Measurements from ENCODE around the gene CYP21A2. TPM values are rescaled to one million over a fixed set of nuclear protein-coding genes. Genes with fewer than 3 reads are reported as not detected.
"Not testable (repeated sequence)": the region's sequence is repeated elsewhere in the genome, so short reads cannot be mapped to it uniquely, and the experiment has no call there.

Gene CYP21A2
- total and polyA plus RNA-seq, 2 donors (not counting 1 experiment from before 2014, with no cell fraction given): not detected

DNA sequence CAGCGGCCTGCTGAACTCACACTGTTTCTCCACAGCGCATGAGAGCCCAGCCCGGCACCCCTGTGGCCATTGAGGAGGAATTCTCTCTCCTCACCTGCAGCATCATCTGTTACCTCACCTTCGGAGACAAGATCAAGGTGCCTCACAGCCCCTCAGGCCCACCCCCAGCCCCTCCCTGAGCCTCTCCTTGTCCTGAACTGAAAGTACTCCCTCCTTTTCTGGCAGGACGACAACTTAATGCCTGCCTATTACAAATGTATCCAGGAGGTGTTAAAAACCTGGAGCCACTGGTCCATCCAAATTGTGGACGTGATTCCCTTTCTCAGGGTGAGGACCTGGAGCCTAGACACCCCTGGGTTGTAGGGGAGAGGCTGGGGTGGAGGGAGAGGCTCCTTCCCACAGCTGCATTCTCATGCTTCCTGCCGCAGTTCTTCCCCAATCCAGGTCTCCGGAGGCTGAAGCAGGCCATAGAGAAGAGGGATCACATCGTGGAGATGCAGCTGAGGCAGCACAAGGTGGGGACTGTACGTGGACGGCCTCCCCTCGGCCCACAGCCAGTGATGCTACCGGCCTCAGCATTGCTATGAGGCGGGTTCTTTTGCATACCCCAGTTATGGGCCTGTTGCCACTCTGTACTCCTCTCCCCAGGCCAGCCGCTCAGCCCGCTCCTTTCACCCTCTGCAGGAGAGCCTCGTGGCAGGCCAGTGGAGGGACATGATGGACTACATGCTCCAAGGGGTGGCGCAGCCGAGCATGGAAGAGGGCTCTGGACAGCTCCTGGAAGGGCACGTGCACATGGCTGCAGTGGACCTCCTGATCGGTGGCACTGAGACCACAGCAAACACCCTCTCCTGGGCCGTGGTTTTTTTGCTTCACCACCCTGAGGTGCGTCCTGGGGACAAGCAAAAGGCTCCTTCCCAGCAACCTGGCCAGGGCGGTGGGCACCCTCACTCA, 1.4 kb downstream of the CYP21A2 start:
- intact Hi-C loops (cut with micrococcal nuclease): loop anchor here (10.0 kb wide), 2 partner anchors 115 to 755 kb away; partner anchors contain the start of genes PPT2 and PRRT1
- CTCF ChIA-PET; H2AFZ ChIP-seq (ENCODE audit: insufficient read depth, low read depth, low read length, poor library complexity, severe bottlenecking): not testable (repeated sequence)

GRCh38 chr6:32040299-32041049, 2.3 kb downstream of the CYP21A2 start:
- H2AFZ ChIP-seq (ENCODE audit: insufficient read depth, low read depth, low read length, poor library complexity, severe bottlenecking); H3K27me3 ChIP-seq (replicated peaks in 1 of 4; ENCODE audit: control extremely low read depth in 1 of 4, control insufficient read depth in 3 of 4, insufficient read depth in 4 of 4, low read length in 3 of 4); H3K36me3 ChIP-seq (replicated peaks in 1 of 2; ENCODE audit: control extremely low read depth in 1 of 2, control insufficient read depth in 1 of 2, extremely low read depth in 1 of 2, insufficient read depth in 2 of 2, low read length in 1 of 2); H3K79me2 ChIP-seq (ENCODE audit: control insufficient read depth, insufficient read depth, low read length); ATAC-seq (ENCODE audit: low read depth); H3K27ac Mint-ChIP-seq; H3K4me2 ChIP-seq (replicated peaks; ENCODE audit: low read depth, low read length, poor library complexity, severe bottlenecking); H3K27me3 Mint-ChIP-seq; DNase-seq; H3K4me1 ChIP-seq (ENCODE audit: control insufficient read depth in 2 of 2, insufficient read depth in 2 of 2, low read length in 2 of 2); H3K4me1 Mint-ChIP-seq; H3K9me3 ChIP-seq (ENCODE audit: control extremely low read depth in 1 of 3, control insufficient read depth in 2 of 3, insufficient read depth in 1 of 3, low read length in 2 of 3); H3K4me3 ChIP-seq (ENCODE audit: control extremely low read depth in 1 of 5, extremely low read depth in 1 of 5, insufficient read depth in 1 of 5, low read depth in 2 of 5, low read length in 4 of 5); POLR2A ChIA-PET; H4K20me1 ChIP-seq (ENCODE audit: control insufficient read depth, insufficient read depth, low read length, poor library complexity, severe bottlenecking); H3K27ac ChIP-seq (ENCODE audit: low read length in 2 of 2); H3K9ac ChIP-seq (ENCODE audit: low read length); H3K4me3 Mint-ChIP-seq; CTCF ChIA-PET; H3K9me3 Mint-ChIP-seq (ENCODE audit: insufficient read depth): not testable (repeated sequence)
- WGBS (ENCODE audit: insufficient coverage): no CpG with 5 or more reads among the region's 43 CpGs
- intact Hi-C loops (cut with micrococcal nuclease): loop anchor here (10.0 kb wide), 2 partner anchors 114 to 754 kb away; partner anchors contain the start of genes PPT2 and PRRT1

More for the DNA sequence above, 1.4 kb downstream of the CYP21A2 start:
- DNase-seq; H3K79me2 ChIP-seq (ENCODE audit: control insufficient read depth, insufficient read depth, low read length); H3K9me3 ChIP-seq (ENCODE audit: control extremely low read depth in 1 of 3, control insufficient read depth in 2 of 3, insufficient read depth in 1 of 3, low read length in 2 of 3); H3K9me3 Mint-ChIP-seq (ENCODE audit: insufficient read depth); H4K20me1 ChIP-seq (ENCODE audit: control insufficient read depth, insufficient read depth, low read length, poor library complexity, severe bottlenecking); H3K4me3 Mint-ChIP-seq; H3K36me3 ChIP-seq (replicated peaks in 1 of 2; ENCODE audit: control extremely low read depth in 1 of 2, control insufficient read depth in 1 of 2, extremely low read depth in 1 of 2, insufficient read depth in 2 of 2, low read length in 1 of 2); H3K4me2 ChIP-seq (replicated peaks; ENCODE audit: low read depth, low read length, poor library complexity, severe bottlenecking); ATAC-seq (ENCODE audit: low read depth); H3K27ac Mint-ChIP-seq; H3K4me3 ChIP-seq (ENCODE audit: control extremely low read depth in 1 of 5, extremely low read depth in 1 of 5, insufficient read depth in 1 of 5, low read depth in 2 of 5, low read length in 4 of 5); POLR2A ChIA-PET; H3K4me1 ChIP-seq (ENCODE audit: control insufficient read depth in 2 of 2, insufficient read depth in 2 of 2, low read length in 2 of 2); H3K4me1 Mint-ChIP-seq; H3K27ac ChIP-seq (ENCODE audit: low read length in 2 of 2); H3K27me3 ChIP-seq (replicated peaks in 1 of 4; ENCODE audit: control extremely low read depth in 1 of 4, control insufficient read depth in 3 of 4, insufficient read depth in 4 of 4, low read length in 3 of 4); H3K27me3 Mint-ChIP-seq; H3K9ac ChIP-seq (ENCODE audit: low read length): not testable (repeated sequence)
- 83% methylated on average over 16 of the region's 24 CpGs for WGBS (ENCODE audit: insufficient coverage)

- H3K4me1 ChIP-seq (ENCODE audit: control insufficient read depth in 2 of 2, insufficient read depth in 2 of 2, low read length in 2 of 2); H3K27me3 Mint-ChIP-seq; CTCF ChIA-PET; H3K4me3 ChIP-seq (ENCODE audit: control extremely low read depth in 1 of 5, extremely low read depth in 1 of 5, insufficient read depth in 1 of 5, low read depth in 2 of 5, low read length in 4 of 5); H4K20me1 ChIP-seq (ENCODE audit: control insufficient read depth, insufficient read depth, low read length, poor library complexity, severe bottlenecking); H3K27ac Mint-ChIP-seq; ATAC-seq (ENCODE audit: low read depth); DNase-seq; H3K9ac ChIP-seq (ENCODE audit: low read length); H3K36me3 ChIP-seq (replicated peaks in 1 of 2; ENCODE audit: control extremely low read depth in 1 of 2, control insufficient read depth in 1 of 2, extremely low read depth in 1 of 2, insufficient read depth in 2 of 2, low read length in 1 of 2); H3K9me3 Mint-ChIP-seq (ENCODE audit: insufficient read depth); H3K4me3 Mint-ChIP-seq; H3K4me1 Mint-ChIP-seq; POLR2A ChIA-PET; H3K27me3 ChIP-seq (replicated peaks in 1 of 4; ENCODE audit: control extremely low read depth in 1 of 4, control insufficient read depth in 3 of 4, insufficient read depth in 4 of 4, low read length in 3 of 4); H3K9me3 ChIP-seq (ENCODE audit: control extremely low read depth in 1 of 3, control insufficient read depth in 2 of 3, insufficient read depth in 1 of 3, low read length in 2 of 3); H2AFZ ChIP-seq (ENCODE audit: insufficient read depth, low read depth, low read length, poor library complexity, severe bottlenecking); H3K27ac ChIP-seq (ENCODE audit: low read length in 2 of 2); H3K4me2 ChIP-seq (replicated peaks; ENCODE audit: low read depth, low read length, poor library complexity, severe bottlenecking); H3K79me2 ChIP-seq (ENCODE audit: control insufficient read depth, insufficient read depth, low read length): not testable (repeated sequence)
- intact Hi-C loops (cut with micrococcal nuclease): loop anchor here (10.0 kb wide), 2 partner anchors 114 to 754 kb away; partner anchors contain the start of genes PPT2 and PRRT1
- no CpG with 5 or more reads among the region's 13 CpGs for WGBS (ENCODE audit: insufficient coverage)
These were observed 2.8 kb downstream of the CYP21A2 start for GRCh38 chr6:32041050-32041321.

All from B cell (primary cell).